ENCODE data around the gene MAGED1.
"Not testable (repeated sequence)": the region's sequence is repeated elsewhere in the genome, so short reads cannot be mapped to it uniquely, and the experiment has no call there.

The MAGED1 gene

GRCh38 chrX:51894697-51895336 lies 1.4 kb downstream of the MAGED1 start:
- Histone ChIP-seq H3K9me3 (ENCODE audit: control insufficient read depth, low read length) (no peaks in the 10 kb centered on the region), H3K4me3 (ENCODE audit: extremely low read depth, insufficient read depth, low read length, poor library complexity, severe bottlenecking) (peak overlapping the region; percentile 71), H3K27ac (ENCODE audit: low read depth, low read length, severe bottlenecking) (peak overlapping the region; percentile 94), H3K4me1 (ENCODE audit: control insufficient read depth, insufficient read depth, low read length, poor library complexity, severe bottlenecking) (peaks cover 11% of the 10 kb centered on the region), H3K36me3 (ENCODE audit: control insufficient read depth, insufficient read depth, low read length) (peaks cover 50% of the 10 kb centered on the region)
- WGBS, 2 experiments (ENCODE audit: insufficient coverage in 2 of 2): 3% methylated on average over 5 to 8 of the region's 25 CpGs

DNA sequence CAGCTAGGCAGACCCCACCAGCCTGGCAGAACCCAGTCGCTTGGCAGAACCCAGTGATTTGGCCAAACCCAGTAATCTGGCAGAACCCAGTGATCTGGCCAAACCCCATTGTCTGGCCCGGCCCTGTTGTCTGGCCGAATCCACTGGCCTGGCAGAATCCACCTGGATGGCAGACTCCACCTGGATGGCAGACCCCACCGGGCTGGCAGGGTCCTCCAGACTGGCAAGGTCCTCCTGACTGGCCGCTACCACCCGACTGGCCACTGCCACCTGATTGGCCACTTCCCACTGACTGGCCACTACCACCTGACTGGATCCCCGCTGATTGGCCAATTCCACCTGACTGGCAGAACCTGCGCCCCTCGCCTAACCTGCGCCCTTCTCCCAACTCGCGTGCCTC lies 3.2 kb downstream of the MAGED1 start:
- WGBS, 2 experiments (ENCODE audit: insufficient coverage in 2 of 2): 100% methylated on average over 6 to 8 of the region's 12 CpGs
- H3K9me3 ChIP-seq (ENCODE audit: control insufficient read depth, low read length): no peaks in the 10 kb centered on the region
- peaks cover 11% of the 10 kb centered on the region for H3K4me1 ChIP-seq (ENCODE audit: control insufficient read depth, insufficient read depth, low read length, poor library complexity, severe bottlenecking)
- peaks cover 67% of the 10 kb centered on the region for H3K36me3 ChIP-seq (ENCODE audit: control insufficient read depth, insufficient read depth, low read length)
- no peak overlapping the region for H3K4me3 ChIP-seq (ENCODE audit: extremely low read depth, insufficient read depth, low read length, poor library complexity, severe bottlenecking)
- H3K27ac ChIP-seq (ENCODE audit: low read depth, low read length, severe bottlenecking): no peak overlapping the region

DNA sequence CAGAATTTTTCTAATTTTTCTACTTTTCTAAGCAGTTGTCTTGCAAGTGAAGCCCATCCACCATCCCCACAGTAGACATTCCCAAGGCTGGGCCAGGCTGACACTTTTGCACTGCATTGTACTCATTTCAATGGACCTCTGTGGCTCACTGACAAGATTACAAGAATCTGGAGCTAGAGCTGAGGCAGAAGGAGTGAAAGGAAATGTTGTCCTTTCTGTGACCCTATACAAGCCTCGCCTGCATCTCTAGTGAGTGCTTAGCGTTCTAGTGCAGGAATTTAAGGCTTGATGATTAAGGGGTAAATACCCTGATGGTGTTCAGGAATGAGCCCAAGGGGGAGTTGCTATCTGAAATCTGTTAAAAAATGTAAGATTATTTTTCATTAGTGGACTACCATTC lies 6.3 kb downstream of the MAGED1 start:
- peaks cover 7% of the 10 kb centered on the region for H3K4me1 ChIP-seq (ENCODE audit: control insufficient read depth, insufficient read depth, low read length, poor library complexity, severe bottlenecking)
- H3K36me3 ChIP-seq (ENCODE audit: control insufficient read depth, insufficient read depth, low read length): peaks cover 78% of the 10 kb centered on the region
- WGBS, 2 experiments (ENCODE audit: insufficient coverage in 2 of 2): 100% methylated on average over 1 to 2 of the region's 2 CpGs
- no peak overlapping the region for H3K4me3 ChIP-seq (ENCODE audit: extremely low read depth, insufficient read depth, low read length, poor library complexity, severe bottlenecking)
- no peaks in the 10 kb centered on the region for H3K9me3 ChIP-seq (ENCODE audit: control insufficient read depth, low read length)
- H3K27ac ChIP-seq (ENCODE audit: low read depth, low read length, severe bottlenecking): no peak overlapping the region

GRCh38 chrX:51902510-51903050 lies 9.2 kb downstream of the MAGED1 start:
- Histone ChIP-seq H3K4me1 (ENCODE audit: control insufficient read depth, insufficient read depth, low read length, poor library complexity, severe bottlenecking) (no peaks in the 10 kb centered on the region), H3K36me3 (ENCODE audit: control insufficient read depth, insufficient read depth, low read length) (peaks cover 51% of the 10 kb centered on the region), H3K4me3 (ENCODE audit: extremely low read depth, insufficient read depth, low read length, poor library complexity, severe bottlenecking) (no peak overlapping the region), H3K27ac (ENCODE audit: low read depth, low read length, severe bottlenecking) (no peak overlapping the region), H3K9me3 (ENCODE audit: control insufficient read depth, low read length) (no peaks in the 10 kb centered on the region)
- 100% methylated on average over 2 of the region's 5 CpGs; no CpG with 5 or more reads in 1 of the 2 experiments for WGBS, 2 experiments (ENCODE audit: insufficient coverage in 2 of 2)

DNA sequence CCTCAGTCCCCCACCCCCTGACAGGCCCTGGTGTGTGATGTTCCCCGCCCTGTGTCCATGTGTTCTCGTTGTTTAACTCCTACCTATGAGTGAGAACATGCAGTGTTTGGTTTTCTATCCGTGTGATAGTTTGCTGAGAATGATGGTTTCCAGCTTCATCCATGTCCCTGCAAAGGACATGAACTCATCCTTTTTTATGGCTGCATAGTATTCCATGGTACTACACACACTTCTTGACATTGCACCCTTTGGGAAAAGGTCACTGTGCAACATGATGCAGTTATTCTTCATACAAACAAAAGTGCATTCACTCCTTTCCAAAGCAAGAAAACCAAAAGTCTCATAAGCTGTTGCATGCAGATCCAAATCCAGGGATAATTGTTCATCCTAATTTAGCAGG lies 11.7 kb downstream of the MAGED1 start:
- H3K4me3 ChIP-seq (ENCODE audit: extremely low read depth, insufficient read depth, low read length, poor library complexity, severe bottlenecking); H3K4me1 ChIP-seq (ENCODE audit: control insufficient read depth, insufficient read depth, low read length, poor library complexity, severe bottlenecking); H3K9me3 ChIP-seq (ENCODE audit: control insufficient read depth, low read length); H3K27ac ChIP-seq (ENCODE audit: low read depth, low read length, severe bottlenecking): not testable (repeated sequence)
- peaks cover 25% of the 10 kb centered on the region for H3K36me3 ChIP-seq (ENCODE audit: control insufficient read depth, insufficient read depth, low read length)
- no CpG with 5 or more reads among the region's 3 CpGs for WGBS, 2 experiments (ENCODE audit: insufficient coverage in 2 of 2)

- no peaks in the 10 kb centered on the region for H3K4me1 ChIP-seq (ENCODE audit: control insufficient read depth, insufficient read depth, low read length, poor library complexity, severe bottlenecking)
- no peak overlapping the region for H3K27ac ChIP-seq (ENCODE audit: low read depth, low read length, severe bottlenecking)
- H3K36me3 ChIP-seq (ENCODE audit: control insufficient read depth, insufficient read depth, low read length): peaks cover 20% of the 10 kb centered on the region
- no peaks in the 10 kb centered on the region for H3K9me3 ChIP-seq (ENCODE audit: control insufficient read depth, low read length)
- no CpG with 5 or more reads among the region's 3 CpGs for WGBS, 2 experiments (ENCODE audit: insufficient coverage in 2 of 2)
- H3K4me3 ChIP-seq (ENCODE audit: extremely low read depth, insufficient read depth, low read length, poor library complexity, severe bottlenecking): no peak overlapping the region
These were observed 12.3 kb downstream of the MAGED1 start for GRCh38 chrX:51905711-51906110.

GRCh38 chrX:51917604-51918003 lies 24.2 kb downstream of the MAGED1 start:
- Histone ChIP-seq H3K4me1 (ENCODE audit: control insufficient read depth, insufficient read depth, low read length, poor library complexity, severe bottlenecking) (no peaks in the 10 kb centered on the region), H3K4me3 (ENCODE audit: extremely low read depth, insufficient read depth, low read length, poor library complexity, severe bottlenecking) (no peak overlapping the region), H3K27ac (ENCODE audit: low read depth, low read length, severe bottlenecking) (no peak overlapping the region), H3K9me3 (ENCODE audit: control insufficient read depth, low read length) (peaks cover 7% of the 10 kb centered on the region), H3K36me3 (ENCODE audit: control insufficient read depth, insufficient read depth, low read length) (no peaks in the 10 kb centered on the region)
- 90% methylated on average over 2 of the region's 2 CpGs; no CpG with 5 or more reads in 1 of the 2 experiments for WGBS, 2 experiments (ENCODE audit: insufficient coverage in 2 of 2)

DNA sequence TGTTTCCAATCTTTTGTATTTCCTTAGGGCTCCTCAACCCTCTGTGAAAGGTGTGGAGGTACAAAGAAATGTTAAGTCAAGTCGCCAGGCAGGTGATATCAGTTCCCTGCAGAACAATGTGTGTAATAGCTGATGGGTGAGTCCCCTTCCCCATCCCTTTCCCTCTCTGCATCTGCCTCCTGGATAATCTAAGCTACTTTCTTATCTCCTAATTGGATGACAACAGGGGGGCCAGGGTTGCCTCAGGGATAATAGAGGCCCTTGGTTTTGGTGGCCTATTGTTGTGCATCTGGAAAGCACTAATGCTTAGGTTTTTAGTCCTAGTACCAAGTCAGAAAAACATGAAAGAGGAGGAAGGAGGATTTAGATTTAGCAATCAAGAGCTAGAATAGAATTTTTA lies 29.1 kb downstream of the MAGED1 start:
- Histone ChIP-seq H3K9me3 (ENCODE audit: control insufficient read depth, low read length) (no peaks in the 10 kb centered on the region), H3K4me3 (ENCODE audit: extremely low read depth, insufficient read depth, low read length, poor library complexity, severe bottlenecking) (no peak overlapping the region), H3K27ac (ENCODE audit: low read depth, low read length, severe bottlenecking) (no peak overlapping the region), H3K36me3 (ENCODE audit: control insufficient read depth, insufficient read depth, low read length) (no peaks in the 10 kb centered on the region), H3K4me1 (ENCODE audit: control insufficient read depth, insufficient read depth, low read length, poor library complexity, severe bottlenecking) (no peaks in the 10 kb centered on the region)
- no CpG with 5 or more reads among the region's 1 CpG for WGBS, 2 experiments (ENCODE audit: insufficient coverage in 2 of 2)

DNA sequence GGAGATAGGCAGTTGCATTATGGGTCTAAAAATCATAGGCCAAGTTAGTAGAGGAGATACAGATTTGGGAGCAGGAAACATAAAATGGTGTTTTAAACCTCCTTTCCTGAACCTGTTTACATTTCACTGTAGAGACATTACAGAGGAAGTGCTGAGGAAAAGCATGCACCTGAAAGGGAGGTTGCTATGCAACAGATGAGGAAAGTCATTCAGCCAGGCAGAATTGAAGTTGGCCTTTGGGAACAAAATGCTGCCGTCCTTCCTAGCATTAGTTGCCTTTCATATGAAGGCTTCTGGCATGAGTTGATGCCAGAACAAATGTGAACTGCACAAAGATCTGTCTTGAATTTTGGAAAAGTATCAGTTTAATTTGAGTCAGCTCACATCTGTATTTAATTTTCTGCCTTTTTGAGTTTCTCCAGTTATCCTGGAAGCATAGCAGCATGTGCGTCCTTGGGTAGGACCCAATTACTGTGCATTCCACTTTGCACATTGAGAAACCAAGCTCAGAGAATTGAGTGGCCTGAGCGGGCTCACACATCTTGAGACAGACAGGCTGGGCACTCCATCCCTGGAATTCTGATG lies 38.2 kb downstream of the MAGED1 start:
- H3K4me3 ChIP-seq (ENCODE audit: extremely low read depth, insufficient read depth, low read length, poor library complexity, severe bottlenecking): no peak overlapping the region
- no peaks in the 10 kb centered on the region for H3K36me3 ChIP-seq (ENCODE audit: control insufficient read depth, insufficient read depth, low read length)
- H3K27ac ChIP-seq (ENCODE audit: low read depth, low read length, severe bottlenecking): no peak overlapping the region
- H3K9me3 ChIP-seq (ENCODE audit: control insufficient read depth, low read length): no peaks in the 10 kb centered on the region
- no peaks in the 10 kb centered on the region for H3K4me1 ChIP-seq (ENCODE audit: control insufficient read depth, insufficient read depth, low read length, poor library complexity, severe bottlenecking)
- 80 to 100% methylated on average over 1 to 2 of the region's 3 CpGs for WGBS, 2 experiments (ENCODE audit: insufficient coverage in 2 of 2)
